PC-3 (cell line): ENCODE data around the gene CRADD. TPM values are rescaled to one million over a fixed set of nuclear protein-coding genes. Genes with fewer than 3 reads are reported as not detected.

Source experiments
- ATAC-seq: fragments of 200-7000 bp; cut with Tn5 transposase; 2 replicates; pipeline ENCODE4 v1.9.1; 2020; ENCODE audit warnings: mild to moderate bottlenecking, moderate library complexity
- BruUV-seq: library from RNA; stranded (reverse); fragments of 400-500 nt; replicated peaks from 2 replicates; lab custom pipeline; 2021; lab: Mats Ljungman, UMichigan
- CTCF ChIA-PET: fragments of 300-600 bp; sonication (Branson Sonifier 250); formaldehyde crosslinking; loops from one replicate; lab custom pipeline; 2022; ENCODE audit warnings: antibody characterized with exemption; lab: Charles Lee
- POLR2A ChIA-PET: fragments of 300-600 bp; sonication (Branson Sonifier 250); formaldehyde crosslinking; loops from one replicate; lab custom pipeline; 2022; ENCODE audit warnings: antibody characterized with exemption; ENCODE audit not compliant: unreplicated experiment; lab: Charles Lee
- DNase-seq: peaks from one replicate; pipeline ENCODE4 v3.0.0-alpha.2; 2015
- H2AFZ ChIP-seq: fragments of 300-600 bp; sonication (generic); 2 replicates; pipeline ENCODE4 v1.6.0; 2016; ENCODE audit warnings: antibody characterized with exemption, low read length
- H3F3A ChIP-seq: fragments of 300-600 bp; sonication (generic); one replicate; pipeline ENCODE4 v1.6.0; 2017; ENCODE audit warnings: antibody characterized with exemption, low read length, control low read depth, mild to moderate bottlenecking; ENCODE audit not compliant: unreplicated experiment
- H3K27ac ChIP-seq: fragments of 300-600 bp; sonication (generic); 2 replicates; pipeline ENCODE4 v1.5.1; 2016; ENCODE audit warnings: mild to moderate bottlenecking, low read length
- H3K27me3 ChIP-seq: fragments of 300-600 bp; sonication (generic); 2 replicates; pipeline ENCODE4 v1.6.1; 2016; ENCODE audit warnings: low read length, mixed read lengths
- H3K36me3 ChIP-seq: fragments of 300-600 bp; sonication (generic); 2 replicates; pipeline ENCODE4 v1.6.1; 2016; ENCODE audit warnings: low read depth, mixed run types, low read length, mixed read lengths
- H3K4me1 ChIP-seq: fragments of 300-600 bp; sonication (generic); 2 replicates; pipeline ENCODE4 v1.5.1; 2016; ENCODE audit warnings: low read length; ENCODE audit not compliant: insufficient read depth
- H3K4me2 ChIP-seq: fragments of 300-600 bp; sonication (generic); 2 replicates; pipeline ENCODE4 v1.6.0; 2016; ENCODE audit warnings: low read length
- H3K4me3 ChIP-seq: fragments of 300-600 bp; sonication (generic); 2 replicates; pipeline ENCODE4 v1.5.1; 2016; ENCODE audit warnings: mild to moderate bottlenecking, low read length, mixed read lengths
- H3K79me2 ChIP-seq: fragments of 300-600 bp; sonication (generic); 2 replicates; pipeline ENCODE4 v1.6.1; 2017; ENCODE audit warnings: low read length, mixed read lengths
- H3K9ac ChIP-seq: fragments of 300-600 bp; sonication (generic); 2 replicates; pipeline ENCODE4 v1.6.0; 2016; ENCODE audit warnings: mild to moderate bottlenecking, low read length
- H3K9me2 ChIP-seq: fragments of 300-600 bp; sonication (generic); replicated peaks from 2 replicates; pipeline ENCODE4 v1.6.1; 2016; ENCODE audit warnings: mixed run types, low read length, mixed read lengths
- H3K9me3 ChIP-seq: fragments of 300-600 bp; sonication (generic); 2 replicates; pipeline ENCODE4 v1.6.1; 2016; ENCODE audit warnings: low read length, mixed read lengths
- H4K20me1 ChIP-seq: fragments of 300-600 bp; sonication (generic); 2 replicates; pipeline ENCODE4 v1.6.1; 2016; ENCODE audit warnings: low read length, mixed read lengths
- CTCF ChIP-seq: fragments of 300-600 bp; sonication (generic); conservative IDR thresholded peaks from 2 replicates; pipeline ENCODE4 v1.5.1; 2017; ENCODE audit warnings: antibody characterized with exemption, low read depth, mild to moderate bottlenecking, low read length
- EZH2 ChIP-seq: fragments of 300-600 bp; sonication (generic); IDR thresholded peaks from one replicate; pipeline ENCODE4 v1.6.1; 2017; ENCODE audit warnings: antibody characterized with exemption, mild to moderate bottlenecking, low read length; ENCODE audit not compliant: unreplicated experiment
- EZH2phosphoT487 ChIP-seq: fragments of 300-600 bp; sonication (generic); IDR thresholded peaks from 2 replicates; pipeline ENCODE4 v1.6.1; 2018; ENCODE audit warnings: mild to moderate bottlenecking, antibody characterized with exemption, low read length, borderline replicate concordance
- intact Hi-C: fragments of 100-400 bp; cut with micrococcal nuclease; formaldehyde crosslinking; loops from 2 replicates; pipeline ENCODE4 v1.9.0; 2023
- total RNA-seq: library from RNA; depleted of rRNA; stranded (reverse); fragments of >200 nt; gene quantifications from 2 replicates; pipeline ENCODE4 v1.2.3, GENCODE V29; 2014

The CRADD gene
- total RNA-seq, 1 experiment from 2014 or later, result 11.4 TPM

GRCh38 chr12:93767524-93767863 is 90.3 kb downstream of the CRADD start:
- CTCF ChIA-PET, result interaction anchor here (0.5 to 5.0 kb wide), 11 partner anchors 10 to 336 kb away, joined by 3 to 91 read pairs (median 5); no protein-coding TSS in a partner anchor
- Histone ChIP-seq H3K4me2 (peak overlapping the region; percentile 27; the same call in 1 of the 2 replicates), H3K9me3 (no peaks in the 10 kb centered on the region), H3K36me3 (no peaks in the 10 kb centered on the region), H4K20me1 (no peaks in the 10 kb centered on the region), H3K27me3 (no peaks in the 10 kb centered on the region), H3K4me3 (no peak overlapping the region), H3K9me2 (no peaks in the 10 kb centered on the region), H3K27ac (no peak overlapping the region), H3K4me1 (peaks cover 15% of the 10 kb centered on the region; the same call in 1 of the 2 replicates), H3F3A (no peaks in the 10 kb centered on the region), H2AFZ (peak overlapping the region; percentile 6; the same call in 1 of the 2 replicates), H3K79me2 (no peaks in the 10 kb centered on the region), H3K9ac (no peak overlapping the region)
- DNase-seq (no peak), ATAC-seq (peak; percentile 69)
- no peak; the same call in 1 of the 2 replicates for TF ChIP-seq CTCF
- no peak for TF ChIP-seq EZH2
- intact Hi-C loops, result loop anchor here (1.0 to 2.0 kb wide), 4 partner anchors 72 to 334 kb away; no protein-coding TSS in a partner anchor
- no TSS peak for BruUV-seq
- POLR2A ChIA-PET, result no interaction called here

GRCh38 chr12:93772003-93772700 is 95.0 kb downstream of the CRADD start:
- CTCF ChIA-PET, result no interaction called here
- Histone ChIP-seq H3K9ac (no peak overlapping the region), H3F3A (no peaks in the 10 kb centered on the region), H3K4me1 (peaks cover 15% of the 10 kb centered on the region; the same call in 1 of the 2 replicates), H3K9me3 (no peaks in the 10 kb centered on the region), H3K4me2 (no peak overlapping the region), H3K79me2 (no peaks in the 10 kb centered on the region), H3K9me2 (no peaks in the 10 kb centered on the region), H3K36me3 (no peaks in the 10 kb centered on the region), H4K20me1 (no peaks in the 10 kb centered on the region), H2AFZ (no peak overlapping the region), H3K4me3 (no peak overlapping the region), H3K27me3 (no peaks in the 10 kb centered on the region), H3K27ac (no peak overlapping the region)
- no TSS peak for BruUV-seq
- POLR2A ChIA-PET, result no interaction called here
- no peak for DNase-seq
- intact Hi-C loops, result no loop called here
- no peak for ATAC-seq
- no peak for TF ChIP-seq CTCF
- TF ChIP-seq EZH2, result no peak
- TF ChIP-seq EZH2phosphoT487, result no peak
